ENCODE results near the gene MARCHF4. TPM values are rescaled to one million over a fixed set of nuclear protein-coding genes. Genes with fewer than 3 reads are reported as not detected.

Gene MARCHF4
- total RNA-seq, 1 donor from 2014 or later, result not detected

- Histone ChIP-seq H3K27me3 (ENCODE audit: control insufficient read depth, insufficient read depth, low read length) (no peaks in the 10 kb centered on the region), H3K36me3 (ENCODE audit: control insufficient read depth, insufficient read depth, low read length) (no peaks in the 10 kb centered on the region), H3K4me3 (ENCODE audit: low read depth, low read length) (no peak overlapping the region)
- DNase-seq (ENCODE audit: low read depth), result no peak
- TF ChIP-seq CTCF (IDR thresholded peaks at IDR 0.05; ENCODE audit: insufficient read depth, low read length, severe bottlenecking), result no peak
- FAIRE-seq, result no peak
Observed at GRCh38 chr2:216392945-216393840, 20.9 kb upstream of the MARCHF4 start.

- no peak for TF ChIP-seq CTCF (IDR thresholded peaks at IDR 0.05; ENCODE audit: insufficient read depth, low read length, severe bottlenecking)
- FAIRE-seq (no peak), DNase-seq (ENCODE audit: low read depth) (no peak)
- Histone ChIP-seq H3K4me3 (ENCODE audit: low read depth, low read length) (no peak overlapping the region), H3K27me3 (ENCODE audit: control insufficient read depth, insufficient read depth, low read length) (no peaks in the 10 kb centered on the region), H3K36me3 (ENCODE audit: control insufficient read depth, insufficient read depth, low read length) (no peaks in the 10 kb centered on the region)
Observed at GRCh38 chr2:216392018-216392562, 19.8 kb upstream of the MARCHF4 start.

GRCh38 chr2:216391401-216391800 lies 19.1 kb upstream of the MARCHF4 start:
- FAIRE-seq (no peak), DNase-seq (ENCODE audit: low read depth) (peak; percentile 39)
- Histone ChIP-seq H3K4me3 (ENCODE audit: low read depth, low read length) (no peak overlapping the region), H3K36me3 (ENCODE audit: control insufficient read depth, insufficient read depth, low read length) (no peaks in the 10 kb centered on the region), H3K27me3 (ENCODE audit: control insufficient read depth, insufficient read depth, low read length) (no peaks in the 10 kb centered on the region)
- no peak for TF ChIP-seq CTCF (IDR thresholded peaks at IDR 0.05; ENCODE audit: insufficient read depth, low read length, severe bottlenecking)

DNA sequence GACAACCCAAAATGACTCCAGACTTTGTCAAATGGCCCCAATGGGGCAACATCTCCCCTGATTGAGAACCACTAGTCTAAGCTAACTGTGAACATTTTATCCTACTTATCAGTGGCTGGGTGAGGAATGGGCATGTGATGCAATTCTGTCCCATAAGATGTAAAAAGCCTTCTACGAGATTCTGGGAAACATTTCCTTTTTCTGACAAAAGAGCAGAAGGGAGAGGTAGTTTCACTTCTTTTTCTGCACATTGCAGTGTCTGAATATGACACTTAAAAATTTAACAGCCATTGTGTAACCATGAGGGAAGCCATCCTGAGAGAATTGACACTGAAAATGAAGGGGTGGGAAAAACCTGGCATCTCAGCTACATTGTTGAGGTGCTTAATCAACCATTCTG lies 17.3 kb upstream of the MARCHF4 start:
- TF ChIP-seq CTCF (IDR thresholded peaks at IDR 0.05; ENCODE audit: insufficient read depth, low read length, severe bottlenecking), result no peak
- FAIRE-seq (no peak), DNase-seq (ENCODE audit: low read depth) (no peak)
- Histone ChIP-seq H3K36me3 (ENCODE audit: control insufficient read depth, insufficient read depth, low read length) (no peaks in the 10 kb centered on the region), H3K27me3 (ENCODE audit: control insufficient read depth, insufficient read depth, low read length) (no peaks in the 10 kb centered on the region), H3K4me3 (ENCODE audit: low read depth, low read length) (no peak overlapping the region)

GRCh38 chr2:216388046-216388884 lies 16.0 kb upstream of the MARCHF4 start:
- Histone ChIP-seq H3K27me3 (ENCODE audit: control insufficient read depth, insufficient read depth, low read length) (no peaks in the 10 kb centered on the region), H3K4me3 (ENCODE audit: low read depth, low read length) (no peak overlapping the region), H3K36me3 (ENCODE audit: control insufficient read depth, insufficient read depth, low read length) (no peaks in the 10 kb centered on the region)
- FAIRE-seq, result no peak
- peak; percentile 20 for DNase-seq (ENCODE audit: low read depth)
- TF ChIP-seq CTCF (IDR thresholded peaks at IDR 0.05; ENCODE audit: insufficient read depth, low read length, severe bottlenecking), result no peak

Measured in bronchial epithelial cell (primary cell).